K562 (cell line): ENCODE results near the gene TDRD9. TPM values are rescaled to one million over a fixed set of nuclear protein-coding genes. Genes with fewer than 3 reads are reported as not detected.

Experiments used
- ATAC-seq: fragments of 200-7000 bp; cut with Tn5 transposase; 3 replicates; pipeline ENCODE4 v1.9.1; 2020; ENCODE audit warnings: moderate library complexity
- BruUV-seq: library from RNA; stranded (reverse); fragments of 400-500 nt; replicated peaks from 2 replicates; lab custom pipeline; 2021; lab: Mats Ljungman, UMichigan
- CTCF ChIA-PET: fragments of 300-600 bp; formaldehyde crosslinking; extraction: SDS; loops from one replicate; lab custom pipeline; 2021; ENCODE audit warnings: low intra/inter-chr PET ratio; lab: Yijun Ruan, JAX
- POLR2A ChIA-PET: fragments of 300-600, 350-650 bp; sonication (Branson Sonifier 250); formaldehyde crosslinking; extraction: SDS; loops from one replicate; lab custom pipeline; 2021; ENCODE audit warnings: antibody characterized with exemption, inconsistent platforms; lab: Yijun Ruan, JAX
- DNase-seq, 4 experiments: peaks; one replicate each; pipeline versions ENCODE4 v3.0.0 to v3.0.0-alpha.2; 2011 to 2018; ENCODE audit warnings: low spot score in 3 of 4, mixed read lengths in 3 of 4; ENCODE audit errors: extremely low read depth in 1 of 4
- FAIRE-seq: peaks from 2 replicates; lab custom pipeline; 2011; peaks lifted over from hg19 to GRCh38; lab: Jason Lieb, UNC
- H2AFZ ChIP-seq: 2 replicates; pipeline ENCODE4 v1.6.0; 2011; ENCODE audit warnings: low read depth, low read length, control low read depth, inconsistent platforms
- H3K27ac ChIP-seq: fragments of 200-600 bp; 3 replicates; pipeline ENCODE4 v1.8.0; 2011; ENCODE audit warnings: low read depth, mild to moderate bottlenecking, control low read depth, inconsistent platforms, low read length, moderate library complexity, mixed read lengths; ENCODE audit errors: extremely low read depth
- H3K27me3 ChIP-seq, 2 experiments: fragments of 300-600 bp in 1 of 2; 2 replicates in 1 of 2; 3 replicates in 1 of 2; pipeline versions ENCODE4 v1.6.0 to v1.8.0; 2011; ENCODE audit warnings: inconsistent platforms in 2 of 2, low read length in 2 of 2, mild to moderate bottlenecking in 1 of 2, mixed read lengths in 1 of 2, moderate library complexity in 1 of 2; ENCODE audit not compliant: control insufficient read depth in 2 of 2, insufficient read depth in 2 of 2
- H3K36me3 ChIP-seq: fragments of 300-600 bp; 3 replicates; pipeline ENCODE4 v1.8.0; 2011; ENCODE audit warnings: mild to moderate bottlenecking, low read length, inconsistent platforms; ENCODE audit not compliant: control insufficient read depth, insufficient read depth
- H3K4me1 ChIP-seq, 2 experiments: fragments of 200-600 bp in 1 of 2; replicated peaks in 1 of 2; 2 replicates in 1 of 2; 3 replicates in 1 of 2; pipeline versions ENCODE4 v1.5.1 to v1.8.0; 2011; ENCODE audit warnings: inconsistent platforms in 2 of 2, low read length in 2 of 2, mild to moderate bottlenecking in 1 of 2, mixed read lengths in 1 of 2, moderate library complexity in 1 of 2; ENCODE audit not compliant: control insufficient read depth in 2 of 2, insufficient read depth in 2 of 2
- H3K4me2 ChIP-seq: 2 replicates; pipeline ENCODE4 v1.6.1; 2011; ENCODE audit warnings: low read length, control low read depth, inconsistent platforms, mixed read lengths; ENCODE audit not compliant: insufficient read depth
- H3K4me3 ChIP-seq: fragments of 200-600 bp; sonication (generic), shearing (Covaris generic); 2 replicates; pipeline ENCODE4 v1.5.1; 2016; ENCODE audit warnings: control low read depth, inconsistent platforms
- H3K79me2 ChIP-seq: fragments of 200-600 bp; 3 replicates; pipeline ENCODE4 v1.8.0; 2011; ENCODE audit warnings: low read length, inconsistent platforms; ENCODE audit not compliant: control insufficient read depth, insufficient read depth
- H3K9ac ChIP-seq, 2 experiments: 2 replicates each; pipeline versions ENCODE4 v1.6.0 to v1.6.1; 2011; ENCODE audit warnings: low read depth in 2 of 2, low read length in 2 of 2, control low read depth in 1 of 2, inconsistent platforms in 1 of 2, mild to moderate bottlenecking in 1 of 2, mixed read lengths in 1 of 2; ENCODE audit not compliant: insufficient read depth in 1 of 2
- H3K9me1 ChIP-seq: one replicate; pipeline ENCODE4 v1.6.0; 2011; ENCODE audit warnings: inconsistent platforms, mild to moderate bottlenecking, low read length, moderate library complexity; ENCODE audit not compliant: control insufficient read depth, insufficient read depth
- H3K9me3 ChIP-seq: replicated peaks from 2 replicates; pipeline ENCODE4 v1.5.1; 2011; ENCODE audit warnings: low read depth, low read length, inconsistent platforms; ENCODE audit not compliant: control insufficient read depth, insufficient read depth
- H4K20me1 ChIP-seq: replicated peaks from 2 replicates; pipeline ENCODE4 v1.6.1; 2011; ENCODE audit warnings: low read length, inconsistent platforms, mixed read lengths; ENCODE audit not compliant: control insufficient read depth, insufficient read depth
- BCOR ChIP-seq: fragments of 450-650 bp; IDR thresholded peaks from 2 replicates; pipeline ENCODE4 v1.6.1; 2016
- CHD1 ChIP-seq: fragments of 200-600 bp; sonication (generic); IDR thresholded peaks from one replicate; pipeline ENCODE4 v1.6.1; 2012; ENCODE audit warnings: mild to moderate bottlenecking, moderate library complexity, low read length, inconsistent platforms
- FOXM1 ChIP-seq, 2 experiments: fragments of 450-650 bp in 1 of 2; sonication (generic) in 1 of 2; formaldehyde crosslinking in 1 of 2; IDR thresholded peaks; 2 replicates each; pipeline versions ENCODE4 v1.6.1 to v1.9.0; 2017 to 2022; ENCODE audit warnings: low read depth in 2 of 2, mild to moderate bottlenecking in 2 of 2, missing genetic modification reagents in 1 of 2, moderate library complexity in 1 of 2
- POLR2A ChIP-seq: fragments of 450-650 bp; conservative IDR thresholded peaks from 2 replicates; pipeline ENCODE4 v1.6.1; 2016
- ZBTB34 ChIP-seq: fragments of 250-450 bp; sonication (Bioruptor Pico); IDR thresholded peaks from 2 replicates; pipeline ENCODE4 v1.8.0; 2021; ENCODE audit warnings: mild to moderate bottlenecking, moderate library complexity
- ZNF121 ChIP-seq: sonication (generic); formaldehyde crosslinking; conservative IDR thresholded peaks from 2 replicates; pipeline ENCODE4 v1.8.0; 2022; ENCODE audit warnings: missing genetic modification reagents
- ZNF347 ChIP-seq: fragments of 450-650 bp; formaldehyde crosslinking; IDR thresholded peaks from 2 replicates; pipeline ENCODE4 v1.4.0; 2020; ENCODE audit warnings: low read depth, mild to moderate bottlenecking, moderate library complexity
- ZNF785 ChIP-seq: fragments of 250-450 bp; sonication (Bioruptor Pico); IDR thresholded peaks from 2 replicates; pipeline ENCODE4 v1.4.0; 2020; ENCODE audit warnings: mild to moderate bottlenecking
- WGBS: fragments of 100-300 bp; shearing (Covaris generic); methylation state at CpG from one replicate; pipeline ENCODE4 v1.1.6; 2016; ENCODE audit warnings: low coverage, mixed read lengths; ENCODE audit not compliant: insufficient coverage; ENCODE audit errors: missing lambda C conversion rate; 5-methylcytosine and 5-hydroxymethylcytosine counted together
- in situ Hi-C: fragments of 300-500 bp; cut with MboI; formaldehyde crosslinking; loops from 4 replicates; pipeline ENCODE4 v1.15.0; 2018; ENCODE audit warnings: inconsistent platforms, mixed read lengths
- intact Hi-C: fragments of 100-400 bp; cut with micrococcal nuclease; formaldehyde crosslinking; loops from 2 replicates; pipeline ENCODE4 v1.14.2; 2022
- polyA plus RNA-seq, 8 experiments: library from polyadenylated mRNA; depleted of rRNA in 4 of 8; stranded (reverse) in 5 of 8; unstranded in 3 of 8; fragments of >200 nt; fragmentation: Nextera tagmentation in 2 of 8; fragmentation: Illumina TruSeq in 1 of 8; extraction: Ambion mirVana in 2 of 8; extraction: Trizol in 1 of 8; gene quantifications; 2 replicates each; pipeline versions ENCODE4 v1.2.1 to v1.2.3, GENCODE V29; 2011 to 2014; ENCODE audit warnings: inconsistent platforms in 1 of 8, missing spikeins in 1 of 8
- total RNA-seq, 7 experiments: library from RNA; depleted of rRNA in 6 of 7; stranded (reverse); fragments of >200 nt in 6 of 7; fragmentation: Illumina TruSeq in 2 of 7; extraction: Trizol in 2 of 7; gene quantifications; 2 replicates each; pipeline versions ENCODE4 v1.2.1 to v1.2.3, GENCODE V29; 2011 to 2021; ENCODE audit warnings: low replicate concordance in 1 of 7
- TF ChIP-seq, protein P1 (sequence below): fragments of 450-650 bp; IDR thresholded peaks from 2 replicates; pipeline ENCODE4 v1.6.1; 2016; ENCODE audit warnings: antibody characterized with exemption

The TDRD9 gene
- total and polyA plus RNA-seq, 9 of the 15 experiments (the other 6 are each of a cell fraction or from before 2014, with no cell fraction given): 0.04 to 0.14 (median 0.04) TPM; not detected in 5

- no peaks in the 10 kb centered on the region for H4K20me1 ChIP-seq
- no peak for ATAC-seq
- H3K4me1 ChIP-seq: peaks cover 0 to 13% of the 10 kb centered on the region in 2 experiments; a peak in 2 of 5 replicates
- TF ChIP-seq FOXM1 (IDR thresholded peaks at IDR 0.05; ENCODE audit: low read depth): no peak
- no peak for TF ChIP-seq FOXM1 (CRISPR knock-in tag; IDR thresholded peaks at IDR 0.05; ENCODE audit: low read depth)
- no peak for TF ChIP-seq CHD1
- no peak for TF ChIP-seq ZBTB34 (CRISPR knock-in tag)
- TF ChIP-seq ZNF785 (CRISPR knock-in tag): no peak
- TF ChIP-seq BCOR: no peak
- no peak for TF ChIP-seq ZNF121 (CRISPR knock-in tag)
- no peak for TF ChIP-seq POLR2A
- TF ChIP-seq, protein P1, sequence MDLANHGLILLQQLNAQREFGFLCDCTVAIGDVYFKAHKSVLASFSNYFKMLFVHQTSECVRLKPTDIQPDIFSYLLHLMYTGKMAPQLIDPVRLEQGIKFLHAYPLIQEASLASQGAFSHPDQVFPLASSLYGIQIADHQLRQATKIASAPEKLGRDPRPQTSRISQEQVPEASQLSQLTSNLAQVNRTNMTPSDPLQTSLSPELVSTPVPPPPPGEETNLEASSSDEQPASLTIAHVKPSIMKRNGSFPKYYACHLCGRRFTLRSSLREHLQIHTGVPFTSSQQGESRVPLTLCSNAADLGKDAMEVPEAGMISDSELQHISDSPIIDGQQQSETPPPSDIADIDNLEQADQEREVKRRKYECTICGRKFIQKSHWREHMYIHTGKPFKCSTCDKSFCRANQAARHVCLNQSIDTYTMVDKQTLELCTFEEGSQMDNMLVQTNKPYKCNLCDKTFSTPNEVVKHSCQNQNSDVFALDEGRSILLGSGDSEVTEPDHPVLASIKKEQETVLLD: no peak
- no peak for TF ChIP-seq ZNF347 (CRISPR knock-in tag)
- ChIA-PET CTCF (interaction anchor here (0.5 kb wide), 1 partner anchor 1488 kb away, joined by 3 read pairs; no protein-coding TSS in a partner anchor), POLR2A (interaction anchor here (0.7 kb wide), 1 partner anchor 59 kb away, joined by 3 read pairs; no protein-coding TSS in a partner anchor)
- no peak overlapping the region for H3K4me2 ChIP-seq
- 90% methylated on average over 2 of the region's 29 CpGs for WGBS
- no peak overlapping the region for H2AFZ ChIP-seq
- no peaks in the 10 kb centered on the region for H3K36me3 ChIP-seq
- no peak for DNase-seq
- BruUV-seq: no TSS peak
- no peaks in the 10 kb centered on the region for H3K9me3 ChIP-seq
- H3K9ac ChIP-seq: no peak overlapping the region
- peaks cover 0 to 29% of the 10 kb centered on the region in 2 experiments; a peak in 2 of 5 replicates for H3K27me3 ChIP-seq
- H3K9me1 ChIP-seq: no peaks in the 10 kb centered on the region
- intact Hi-C loops (no loop called here), in situ Hi-C loops (no loop called here)
- no peak overlapping the region for H3K27ac ChIP-seq
- H3K79me2 ChIP-seq: no peaks in the 10 kb centered on the region
- H3K4me3 ChIP-seq: no peak overlapping the region
- no peak for FAIRE-seq
Observed at GRCh38 chr14:104085889-104086201, 157.6 kb downstream of the TDRD9 start.
